ENCODE measurements around the gene EXOC8. TPM values are rescaled to one million over a fixed set of nuclear protein-coding genes. Genes with fewer than 3 reads are reported as not detected.

The EXOC8 gene
- total and polyA plus RNA-seq, 2 of the 8 experiments (the other 6 are each of a cell fraction or from before 2014, with no cell fraction given) = 2.0 to 9.8 TPM

DNA sequence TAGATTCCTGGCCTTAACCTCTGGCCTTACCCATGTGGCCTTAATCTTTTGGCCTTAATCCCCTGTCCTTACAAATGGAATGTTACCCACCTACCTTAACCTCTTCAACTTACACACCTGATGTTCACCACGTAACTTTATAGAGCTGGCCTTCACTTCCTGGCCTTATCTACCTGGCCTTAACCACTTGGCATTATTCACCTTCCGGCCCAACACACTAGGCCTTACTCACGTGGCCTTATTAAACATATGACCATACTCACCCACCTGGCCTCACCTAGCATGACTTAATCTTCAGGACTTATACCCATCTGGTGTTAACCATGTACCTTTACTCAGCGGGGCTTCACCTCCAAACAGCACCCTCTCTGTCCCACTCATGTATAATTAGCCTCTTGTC is 41.7 kb downstream of the EXOC8 start:
- Histone ChIP-seq H4K8ac (ENCODE audit: extremely low read depth, insufficient read depth, low read length) (no peak overlapping the region), H2BK5ac (ENCODE audit: low read depth, low read length) (no peak overlapping the region), H3K4me1 (replicated peaks in 1 of 4; ENCODE audit: control insufficient read depth in 3 of 4, insufficient read depth in 4 of 4, low read length in 3 of 4) (no peaks in the 10 kb centered on the region), H2AFZ (ENCODE audit: low read length) (no peak overlapping the region), H3K56ac (replicated peaks; ENCODE audit: insufficient read length, low read depth, low read length) (no peak overlapping the region), H3K27ac (ENCODE audit: low read depth, low read length) (no peak overlapping the region), H3K18ac (ENCODE audit: extremely low read depth, low read length) (no peak overlapping the region), H2AK5ac (ENCODE audit: low read depth, low read length) (no peak overlapping the region), H3K23me2 (ENCODE audit: low read depth, low read length) (no peaks in the 10 kb centered on the region), H2BK15ac (ENCODE audit: low read length) (no peak overlapping the region), H3K4me2 (ENCODE audit: insufficient read depth in 1 of 2, low read depth in 2 of 2, low read length in 2 of 2) (no peak overlapping the region), H2BK120ac (replicated peaks; ENCODE audit: low read depth, low read length) (no peak overlapping the region), H2BK20ac (ENCODE audit: low read length) (no peak overlapping the region), H3K14ac (ENCODE audit: insufficient read length) (no peak overlapping the region), H3K4ac (replicated peaks; ENCODE audit: insufficient read length, low read depth, low read length) (no peak overlapping the region), H3K9ac (replicated peaks in 1 of 4; ENCODE audit: extremely low read depth in 1 of 4, low read depth in 3 of 4, low read length in 3 of 4) (no peak overlapping the region), H4K20me1 (replicated peaks in 1 of 2; ENCODE audit: control insufficient read depth in 1 of 2, insufficient read depth in 2 of 2, low read length in 2 of 2) (no peaks in the 10 kb centered on the region), H3K4me3 (ENCODE audit: extremely low read depth in 1 of 4, insufficient read depth in 2 of 4, low read depth in 3 of 4, low read length in 4 of 4) (no peak overlapping the region), H3K23ac (ENCODE audit: insufficient read length) (no peak overlapping the region), H3K36me3 (ENCODE audit: control insufficient read depth in 2 of 4, insufficient read depth in 4 of 4, low read length in 3 of 4) (no peaks in the 10 kb centered on the region), H3K9me3 (ENCODE audit: insufficient read depth in 2 of 2, low read depth in 1 of 2, low read length in 1 of 2) (no peaks in the 10 kb centered on the region), H3K79me1 (ENCODE audit: low read depth, low read length) (no peaks in the 10 kb centered on the region), H3K79me2 (ENCODE audit: control insufficient read depth in 1 of 2, insufficient read depth in 2 of 2, low read length in 2 of 2) (no peaks in the 10 kb centered on the region), H3K27me3 (replicated peaks in 1 of 4; ENCODE audit: control insufficient read depth in 3 of 4, extremely low read depth in 1 of 4, insufficient read depth in 3 of 4, low read length in 3 of 4) (no peaks in the 10 kb centered on the region; a peak in 1 of 7 replicates), H2BK12ac (ENCODE audit: low read depth, low read length) (no peak overlapping the region), H4K5ac (ENCODE audit: insufficient read length, low read depth, low read length) (no peak overlapping the region), H4K91ac (replicated peaks; ENCODE audit: insufficient read length, low read length) (no peak overlapping the region)
- 86% methylated on average over 4 of the region's 4 CpGs; no CpG with 5 or more reads in 1 of the 2 experiments for WGBS, 2 experiments (ENCODE audit: extremely low coverage in 1 of 2, insufficient coverage in 1 of 2, insufficient read length in 1 of 2, insufficient replicate concordance in 2 of 2, low coverage in 1 of 2, low lambda C conversion rate in 2 of 2, missing lambda C conversion rate in 1 of 2)
- FAIRE-seq = no peak
- ChIA-PET POLR2A (ENCODE audit: partially characterized antibody) (interaction anchor here (1.1 kb wide), 1 partner anchor 8 kb away, joined by 3 read pairs; no protein-coding TSS in a partner anchor), CTCF (ENCODE audit: partially characterized antibody) (interaction anchor here (1.5 kb wide), 1 partner anchor 203 kb away, joined by 3 read pairs; no protein-coding TSS in a partner anchor)
- DNase-seq (ENCODE audit: low read depth in 1 of 2, low spot score in 2 of 2) = no peak
- TF ChIP-seq TEAD4 (IDR thresholded peaks at IDR 0.05; ENCODE audit: low read depth, low read length) (no peak), SIN3A (conservative IDR thresholded peaks at IDR 0.05 in 1 of 2, IDR thresholded peaks at IDR 0.05 in 1 of 2; ENCODE audit: low read depth in 1 of 2, low read length in 2 of 2) (no peak), SP4 (IDR thresholded peaks at IDR 0.05; ENCODE audit: low read length) (no peak), NANOG (IDR thresholded peaks at IDR 0.05; ENCODE audit: insufficient read depth, low read depth, low read length, poor library complexity, severe bottlenecking) (no peak), JUN (IDR thresholded peaks at IDR 0.05; ENCODE audit: low read depth, low read length) (no peak), BCL11A (IDR thresholded peaks at IDR 0.05; ENCODE audit: low read depth in 2 of 2, low read length in 2 of 2) (no peak), BACH1 (IDR thresholded peaks at IDR 0.05; ENCODE audit: low read length) (no peak), BRCA1 (IDR thresholded peaks at IDR 0.05; ENCODE audit: low read depth, low read length) (no peak), CHD1 (IDR thresholded peaks at IDR 0.05; ENCODE audit: low read depth, low read length) (no peak), POLR2AphosphoS5 (IDR thresholded peaks at IDR 0.05; ENCODE audit: low read depth, low read length) (no peak), KDM5A (IDR thresholded peaks at IDR 0.05; ENCODE audit: low read length) (no peak), KDM1A (IDR thresholded peaks at IDR 0.05; ENCODE audit: borderline replicate concordance, low read length) (no peak), SP2 (IDR thresholded peaks at IDR 0.05; ENCODE audit: low read length) (no peak), MAFK (IDR thresholded peaks at IDR 0.05; ENCODE audit: low read depth, low read length) (no peak)
- TF ChIP-seq, protein P1, sequence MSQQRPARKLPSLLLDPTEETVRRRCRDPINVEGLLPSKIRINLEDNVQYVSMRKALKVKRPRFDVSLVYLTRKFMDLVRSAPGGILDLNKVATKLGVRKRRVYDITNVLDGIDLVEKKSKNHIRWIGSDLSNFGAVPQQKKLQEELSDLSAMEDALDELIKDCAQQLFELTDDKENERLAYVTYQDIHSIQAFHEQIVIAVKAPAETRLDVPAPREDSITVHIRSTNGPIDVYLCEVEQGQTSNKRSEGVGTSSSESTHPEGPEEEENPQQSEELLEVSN (IDR thresholded peaks at IDR 0.05) = no peak
